Measurements from ENCODE around the gene TRAPPC10. TPM values are rescaled to one million over a fixed set of nuclear protein-coding genes. Genes with fewer than 3 reads are reported as not detected.

TRAPPC10 gene
- total and polyA plus RNA-seq, 9 of the 15 experiments (the other 6 are each of a cell fraction or from before 2014, with no cell fraction given): 1.1 to 33.8 (median 24.3) TPM

DNA sequence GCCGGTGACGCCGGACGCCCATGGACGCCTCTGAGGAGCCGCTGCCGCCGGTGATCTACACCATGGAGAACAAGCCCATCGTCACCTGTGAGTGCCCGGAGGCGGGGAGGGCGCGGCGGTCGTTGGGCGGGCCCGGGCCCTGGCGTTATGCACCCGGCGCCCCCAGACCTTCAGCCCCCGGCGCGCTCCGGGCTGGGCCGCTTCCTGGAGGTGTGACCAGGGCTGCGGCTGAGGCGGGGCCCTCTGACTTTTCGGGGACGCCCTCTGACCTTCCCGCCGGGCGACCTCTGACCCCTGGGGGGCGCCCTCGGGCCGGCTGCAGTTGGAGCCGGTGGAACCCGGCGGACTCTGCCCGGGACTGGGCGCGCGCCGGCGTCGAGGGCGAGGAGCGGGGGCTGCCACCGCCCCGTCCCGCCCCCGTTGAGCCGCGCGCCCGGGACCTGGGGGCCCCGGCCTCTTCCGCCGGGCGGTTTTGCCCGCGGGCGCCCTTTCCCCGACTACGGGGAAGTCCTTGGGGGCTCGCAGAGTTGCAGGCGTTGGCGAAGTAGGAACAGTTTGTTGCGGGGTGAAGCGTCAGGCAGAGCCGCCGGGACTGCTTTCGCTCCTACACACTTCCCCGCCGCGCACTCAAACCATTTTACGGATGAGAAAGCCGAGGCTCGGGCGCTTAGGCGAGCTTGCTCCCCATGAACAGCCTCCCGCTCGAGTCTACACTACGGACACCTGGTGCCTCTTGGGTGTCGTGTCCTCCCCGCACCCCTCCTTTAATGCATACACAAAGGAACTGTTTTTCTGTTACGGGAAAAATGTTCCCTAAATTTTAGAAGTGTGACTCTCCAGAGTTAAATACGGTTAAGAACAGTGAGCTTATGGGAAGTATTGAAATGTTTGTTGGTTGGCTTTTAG, 618 bp downstream of the TRAPPC10 start (continued):
- TF ChIP-seq E4F1 (CRISPR knock-in tag; IDR thresholded peaks at IDR 0.05; ENCODE audit: borderline replicate concordance): no peak
- TF ChIP-seq, protein P1, sequence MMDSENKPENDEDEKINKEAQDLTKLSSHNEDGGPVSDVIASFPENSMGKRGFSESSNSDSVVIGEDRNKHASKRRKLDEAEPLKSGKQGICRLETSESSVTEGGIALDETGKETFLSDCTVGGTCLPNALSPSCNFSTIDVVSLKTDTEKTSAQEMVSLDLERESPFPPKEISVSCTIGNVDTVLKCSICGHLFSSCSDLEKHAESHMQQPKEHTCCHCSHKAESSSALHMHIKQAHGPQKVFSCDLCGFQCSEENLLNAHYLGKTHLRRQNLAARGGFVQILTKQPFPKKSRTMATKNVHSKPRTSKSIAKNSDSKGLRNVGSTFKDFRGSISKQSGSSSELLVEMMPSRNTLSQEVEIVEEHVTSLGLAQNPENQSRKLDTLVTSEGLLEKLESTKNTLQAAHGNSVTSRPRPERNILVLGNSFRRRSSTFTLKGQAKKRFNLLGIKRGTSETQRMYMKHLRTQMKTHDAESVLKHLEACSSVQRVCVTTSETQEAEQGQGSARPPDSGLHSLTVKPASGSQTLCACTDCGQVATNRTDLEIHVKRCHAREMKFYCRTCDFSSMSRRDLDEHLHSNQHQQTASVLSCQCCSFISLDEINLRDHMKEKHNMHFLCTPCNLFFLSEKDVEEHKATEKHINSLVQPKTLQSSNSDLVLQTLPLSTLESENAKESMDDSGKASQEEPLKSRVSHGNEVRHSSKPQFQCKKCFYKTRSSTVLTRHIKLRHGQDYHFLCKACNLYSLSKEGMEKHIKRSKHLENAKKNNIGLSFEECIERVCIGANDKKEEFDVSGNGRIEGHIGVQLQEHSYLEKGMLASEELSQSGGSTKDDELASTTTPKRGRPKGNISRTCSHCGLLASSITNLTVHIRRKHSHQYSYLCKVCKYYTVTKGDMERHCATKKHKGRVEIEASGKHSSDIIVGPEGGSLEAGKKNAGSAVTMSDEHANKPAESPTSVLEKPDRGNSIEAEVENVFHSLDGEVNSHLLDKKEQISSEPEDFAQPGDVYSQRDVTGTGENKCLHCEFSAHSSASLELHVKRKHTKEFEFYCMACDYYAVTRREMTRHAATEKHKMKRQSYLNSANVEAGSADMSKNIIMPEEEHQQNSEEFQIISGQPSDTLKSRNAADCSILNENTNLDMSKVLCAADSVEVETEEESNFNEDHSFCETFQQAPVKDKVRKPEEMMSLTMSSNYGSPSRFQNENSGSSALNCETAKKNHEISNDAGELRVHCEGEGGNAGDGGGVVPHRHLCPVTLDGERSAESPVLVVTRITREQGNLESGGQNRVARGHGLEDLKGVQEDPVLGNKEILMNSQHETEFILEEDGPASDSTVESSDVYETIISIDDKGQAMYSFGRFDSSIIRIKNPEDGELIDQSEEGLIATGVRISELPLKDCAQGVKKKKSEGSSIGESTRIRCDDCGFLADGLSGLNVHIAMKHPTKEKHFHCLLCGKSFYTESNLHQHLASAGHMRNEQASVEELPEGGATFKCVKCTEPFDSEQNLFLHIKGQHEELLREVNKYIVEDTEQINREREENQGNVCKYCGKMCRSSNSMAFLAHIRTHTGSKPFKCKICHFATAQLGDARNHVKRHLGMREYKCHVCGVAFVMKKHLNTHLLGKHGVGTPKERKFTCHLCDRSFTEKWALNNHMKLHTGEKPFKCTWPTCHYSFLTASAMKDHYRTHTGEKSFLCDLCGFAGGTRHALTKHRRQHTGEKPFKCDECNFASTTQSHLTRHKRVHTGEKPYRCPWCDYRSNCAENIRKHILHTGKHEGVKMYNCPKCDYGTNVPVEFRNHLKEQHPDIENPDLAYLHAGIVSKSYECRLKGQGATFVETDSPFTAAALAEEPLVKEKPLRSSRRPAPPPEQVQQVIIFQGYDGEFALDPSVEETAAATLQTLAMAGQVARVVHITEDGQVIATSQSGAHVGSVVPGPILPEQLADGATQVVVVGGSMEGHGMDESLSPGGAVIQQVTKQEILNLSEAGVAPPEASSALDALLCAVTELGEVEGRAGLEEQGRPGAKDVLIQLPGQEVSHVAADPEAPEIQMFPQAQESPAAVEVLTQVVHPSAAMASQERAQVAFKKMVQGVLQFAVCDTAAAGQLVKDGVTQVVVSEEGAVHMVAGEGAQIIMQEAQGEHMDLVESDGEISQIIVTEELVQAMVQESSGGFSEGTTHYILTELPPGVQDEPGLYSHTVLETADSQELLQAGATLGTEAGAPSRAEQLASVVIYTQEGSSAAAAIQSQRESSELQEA (IDR thresholded peaks at IDR 0.05; ENCODE audit: low read depth): no peak
- no peak for TF ChIP-seq PRMT5 (CRISPR knock-in tag; IDR thresholded peaks at IDR 0.05)
- TF ChIP-seq ZBTB11 (CRISPR knock-in tag; IDR thresholded peaks at IDR 0.05): peak; percentile 67 to 96 (median 87); a peak in 5 of 6 replicates
- TF ChIP-seq ZNF639 (CRISPR knock-in tag; conservative IDR thresholded peaks at IDR 0.05 in 1 of 2, IDR thresholded peaks at IDR 0.05 in 1 of 2): peak in 1 of 2 experiments; percentile 68; a peak in 1 of 4 replicates
- peak; percentile 42; the same call in 1 of the 2 replicates for TF ChIP-seq ZNF583 (CRISPR knock-in tag; IDR thresholded peaks at IDR 0.05)
- no peak for TF ChIP-seq DIDO1 (tag; IDR thresholded peaks at IDR 0.05; ENCODE audit: low read depth)
- TF ChIP-seq ZNF282 (CRISPR knock-in tag; IDR thresholded peaks at IDR 0.05): no peak
- no peak for TF ChIP-seq ZNF41 (CRISPR knock-in tag; conservative IDR thresholded peaks at IDR 0.05)

All from K562 (cell line).